Measurements from ENCODE around the gene TBC1D20.
A peak's percentile ranks its signal among the peaks of the same experiment; 100 is the strongest.

TBC1D20 gene

DNA sequence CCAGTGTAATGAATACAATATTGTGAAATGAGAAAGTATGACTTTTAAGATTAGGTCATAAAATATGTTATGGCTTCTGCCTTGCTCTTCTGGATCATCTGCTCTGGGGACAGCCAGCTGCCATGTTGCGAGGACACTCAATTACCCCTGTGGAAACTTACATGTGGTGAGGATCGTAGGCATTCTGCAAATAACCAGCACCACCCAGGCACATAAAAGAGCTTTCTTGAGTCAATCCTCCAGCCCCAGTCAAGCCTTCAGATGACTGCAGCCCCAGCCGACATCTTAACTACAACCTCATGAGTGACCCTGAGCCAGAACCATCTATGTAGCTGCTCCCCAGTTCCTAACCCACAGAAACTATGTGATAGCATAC, 58.8 kb downstream of the TBC1D20 start:
- DNase-seq (ENCODE audit: low read depth in 2 of 2) = no peak
- no peak overlapping the region for H3K4me3 ChIP-seq (replicated peaks in 1 of 2; ENCODE audit: low read depth in 2 of 2, low read length in 2 of 2)
- TF ChIP-seq, protein P1, sequence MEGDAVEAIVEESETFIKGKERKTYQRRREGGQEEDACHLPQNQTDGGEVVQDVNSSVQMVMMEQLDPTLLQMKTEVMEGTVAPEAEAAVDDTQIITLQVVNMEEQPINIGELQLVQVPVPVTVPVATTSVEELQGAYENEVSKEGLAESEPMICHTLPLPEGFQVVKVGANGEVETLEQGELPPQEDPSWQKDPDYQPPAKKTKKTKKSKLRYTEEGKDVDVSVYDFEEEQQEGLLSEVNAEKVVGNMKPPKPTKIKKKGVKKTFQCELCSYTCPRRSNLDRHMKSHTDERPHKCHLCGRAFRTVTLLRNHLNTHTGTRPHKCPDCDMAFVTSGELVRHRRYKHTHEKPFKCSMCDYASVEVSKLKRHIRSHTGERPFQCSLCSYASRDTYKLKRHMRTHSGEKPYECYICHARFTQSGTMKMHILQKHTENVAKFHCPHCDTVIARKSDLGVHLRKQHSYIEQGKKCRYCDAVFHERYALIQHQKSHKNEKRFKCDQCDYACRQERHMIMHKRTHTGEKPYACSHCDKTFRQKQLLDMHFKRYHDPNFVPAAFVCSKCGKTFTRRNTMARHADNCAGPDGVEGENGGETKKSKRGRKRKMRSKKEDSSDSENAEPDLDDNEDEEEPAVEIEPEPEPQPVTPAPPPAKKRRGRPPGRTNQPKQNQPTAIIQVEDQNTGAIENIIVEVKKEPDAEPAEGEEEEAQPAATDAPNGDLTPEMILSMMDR (IDR thresholded peaks at IDR 0.05; ENCODE audit: low read depth, low read length) = no peak

GRCh38 chr20:402898-403581, 59.3 kb downstream of the TBC1D20 start:
- TF ChIP-seq, protein P1 (IDR thresholded peaks at IDR 0.05; ENCODE audit: low read depth, low read length) = no peak
- H3K4me3 ChIP-seq (replicated peaks in 1 of 2; ENCODE audit: low read depth in 2 of 2, low read length in 2 of 2) = no peak overlapping the region
- no peak for DNase-seq (ENCODE audit: low read depth in 2 of 2)

DNA sequence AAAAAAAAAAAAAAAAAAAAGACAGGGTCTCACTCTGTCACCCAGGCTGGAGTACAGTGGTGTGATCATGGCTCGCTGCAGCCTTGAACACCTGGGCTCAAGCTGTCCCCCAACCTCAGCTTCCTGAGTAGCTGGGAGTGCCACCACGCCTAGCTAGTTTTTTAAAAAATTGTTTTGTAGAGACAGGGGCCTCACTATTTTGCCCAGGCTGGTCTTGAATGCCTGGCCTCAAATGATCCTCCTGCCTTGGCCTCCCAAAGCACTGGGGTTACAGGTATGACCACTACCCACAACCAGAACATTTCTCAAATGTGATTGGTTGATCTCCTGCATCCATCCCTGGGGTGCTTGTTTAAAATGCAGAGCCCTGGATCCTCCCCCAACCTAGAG, 59.8 kb downstream of the TBC1D20 start:
- no peak overlapping the region for H3K4me3 ChIP-seq (replicated peaks in 1 of 2; ENCODE audit: low read depth in 2 of 2, low read length in 2 of 2)
- TF ChIP-seq, protein P1 (IDR thresholded peaks at IDR 0.05; ENCODE audit: low read depth, low read length) = no peak
- no peak for DNase-seq (ENCODE audit: low read depth in 2 of 2)

DNA sequence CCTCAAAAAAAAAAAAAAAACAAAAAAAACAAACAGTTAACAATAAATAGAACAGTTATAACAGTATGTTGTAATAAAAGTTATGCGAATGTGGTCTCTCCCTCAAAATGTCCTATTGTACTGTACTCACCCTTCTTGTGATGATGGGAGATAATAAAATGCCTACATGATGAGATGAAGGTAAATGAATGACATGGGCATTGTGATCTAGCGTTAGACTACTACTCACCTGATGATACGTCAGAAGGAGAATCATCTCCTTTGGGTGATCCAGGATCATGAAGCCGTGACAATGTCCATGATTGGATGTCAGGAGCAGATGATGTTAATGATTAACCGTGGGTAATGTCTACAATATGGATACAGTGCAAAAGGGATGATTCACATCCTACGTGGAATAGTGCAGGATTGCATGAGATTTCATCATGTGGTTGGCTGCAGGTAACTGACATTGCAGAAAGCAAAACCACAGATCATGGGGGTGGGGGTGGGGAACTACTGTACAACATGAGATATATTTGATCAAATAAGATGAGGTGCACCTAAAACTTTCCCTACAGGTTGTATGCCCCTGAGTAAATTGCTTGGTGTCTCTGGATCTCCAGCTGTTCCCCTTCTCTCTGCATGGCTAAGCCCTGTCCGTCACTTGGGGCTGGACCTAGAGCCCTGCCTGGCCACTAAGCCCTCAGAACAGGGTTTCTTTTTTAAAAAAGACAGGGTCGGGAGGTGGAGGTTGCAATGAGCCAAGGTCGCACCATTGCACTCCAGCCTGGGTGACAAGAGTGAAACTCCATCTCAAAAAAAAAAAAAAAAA, 60.4 kb downstream of the TBC1D20 start:
- TF ChIP-seq, protein P1 (IDR thresholded peaks at IDR 0.05; ENCODE audit: low read depth, low read length) = no peak
- DNase-seq (ENCODE audit: low read depth in 2 of 2) = peak; percentile 11 to 70
- no peak overlapping the region for H3K4me3 ChIP-seq (replicated peaks in 1 of 2; ENCODE audit: low read depth in 2 of 2, low read length in 2 of 2)

DNA sequence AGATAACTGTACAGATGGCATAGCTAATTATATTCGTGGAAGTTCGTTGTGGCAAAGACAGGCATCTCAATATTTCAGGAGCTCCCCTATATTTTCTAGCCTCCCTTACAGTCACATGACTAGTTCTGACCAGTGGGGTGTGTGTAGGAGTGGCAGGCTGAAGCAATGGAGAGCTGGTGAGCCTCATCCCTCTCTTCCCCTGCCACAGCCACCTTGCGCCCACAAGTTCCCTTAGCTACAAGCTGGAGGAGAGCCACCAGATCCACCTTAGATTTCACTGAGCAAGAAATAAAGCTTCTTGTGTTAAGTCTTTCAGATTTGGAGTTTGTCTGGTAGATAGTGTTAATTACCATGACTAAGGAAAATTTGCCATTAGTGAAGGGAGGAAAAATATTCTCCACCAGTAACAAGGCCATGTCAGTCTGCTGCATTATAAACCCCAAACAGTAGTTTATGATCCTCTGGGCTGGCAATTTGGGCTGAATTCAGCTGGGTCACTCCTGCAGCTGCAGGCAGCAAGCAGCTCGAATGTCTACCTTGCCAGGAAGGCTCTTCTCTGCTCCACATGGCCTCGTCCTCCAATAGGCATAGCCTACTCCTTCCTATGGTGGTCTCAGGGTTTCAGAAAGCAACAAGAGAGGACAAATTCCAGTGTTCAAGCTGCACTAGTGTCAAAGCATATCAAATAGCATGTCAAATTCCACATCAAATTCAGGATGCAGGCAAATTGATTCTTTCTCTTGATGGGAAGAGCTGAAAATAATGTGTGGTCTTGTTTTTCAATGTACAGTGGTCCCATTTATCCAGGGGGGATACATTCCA, 61.7 kb downstream of the TBC1D20 start:
- DNase-seq (ENCODE audit: low read depth in 2 of 2) = no peak

GRCh38 chr20:400128-400453, 62.2 kb downstream of the TBC1D20 start:
- DNase-seq (ENCODE audit: low read depth in 2 of 2) = no peak
- TF ChIP-seq, protein P1 (IDR thresholded peaks at IDR 0.05; ENCODE audit: low read depth, low read length) = no peak
- H3K4me3 ChIP-seq (replicated peaks in 1 of 2; ENCODE audit: low read depth in 2 of 2, low read length in 2 of 2) = no peak overlapping the region

More for the DNA sequence above, 61.7 kb downstream of the TBC1D20 start:
- TF ChIP-seq, protein P1 (IDR thresholded peaks at IDR 0.05; ENCODE audit: low read depth, low read length) = no peak
- no peak overlapping the region for H3K4me3 ChIP-seq (replicated peaks in 1 of 2; ENCODE audit: low read depth in 2 of 2, low read length in 2 of 2)
